ENCODE data around the gene NUCB2.
"Not testable (repeated sequence)": the region's sequence is repeated elsewhere in the genome, so short reads cannot be mapped to it uniquely, and the experiment has no call there.

The NUCB2 gene

GRCh38 chr11:17276236-17277023 is at the start of gene NUCB2:
NUCB2 (plus strand) TSS chr11:17276739; CDS start chr11:17295324, 18,585 bp downstream.
- peak; percentile 98 for DNase-seq (ENCODE audit: low spot score)

- not testable (repeated sequence) for DNase-seq (ENCODE audit: low spot score)
Observed at GRCh38 chr11:17228186-17228925, 48.2 kb upstream of the NUCB2 start.

GRCh38 chr11:17229481-17230152 is 46.9 kb upstream of the NUCB2 start:
- DNase-seq (ENCODE audit: low spot score) = no peak

- no peak for DNase-seq (ENCODE audit: low spot score)
Observed at GRCh38 chr11:17230867-17231851, 45.4 kb upstream of the NUCB2 start.

- no peak for DNase-seq (ENCODE audit: low spot score)
Observed at GRCh38 chr11:17233101-17233500, 43.4 kb upstream of the NUCB2 start.

GRCh38 chr11:17238377-17238776 is 38.2 kb upstream of the NUCB2 start:
- DNase-seq (ENCODE audit: low spot score) = no peak

- not testable (repeated sequence) for DNase-seq (ENCODE audit: low spot score)
Observed at GRCh38 chr11:17239927-17240326, 36.6 kb upstream of the NUCB2 start.

GRCh38 chr11:17240780-17241179 is 35.8 kb upstream of the NUCB2 start:
- DNase-seq (ENCODE audit: low spot score) = no peak

GRCh38 chr11:17242954-17243353 is 33.6 kb upstream of the NUCB2 start:
- DNase-seq (ENCODE audit: low spot score) = not testable (repeated sequence)

GRCh38 chr11:17244046-17244445 is 32.5 kb upstream of the NUCB2 start:
- DNase-seq (ENCODE audit: low spot score) = no peak

- DNase-seq (ENCODE audit: low spot score) = peak; percentile 19
Observed at GRCh38 chr11:17250561-17251350, 25.8 kb upstream of the NUCB2 start.

GRCh38 chr11:17252704-17253103 is 23.8 kb upstream of the NUCB2 start:
- no peak for DNase-seq (ENCODE audit: low spot score)

- peak; percentile 69 for DNase-seq (ENCODE audit: low spot score)
Observed at GRCh38 chr11:17256512-17256911, 20.0 kb upstream of the NUCB2 start.

- DNase-seq (ENCODE audit: low spot score) = no peak
Observed at GRCh38 chr11:17257196-17257595, 19.3 kb upstream of the NUCB2 start.

- no peak for DNase-seq (ENCODE audit: low spot score)
Observed at GRCh38 chr11:17258670-17259069, 17.9 kb upstream of the NUCB2 start.

- DNase-seq (ENCODE audit: low spot score) = no peak
Observed at GRCh38 chr11:17259519-17259918, 17.0 kb upstream of the NUCB2 start.

- no peak for DNase-seq (ENCODE audit: low spot score)
Observed at GRCh38 chr11:17260020-17260419, 16.5 kb upstream of the NUCB2 start.

- peak; percentile 48 for DNase-seq (ENCODE audit: low spot score)
Observed at GRCh38 chr11:17263769-17264168, 12.8 kb upstream of the NUCB2 start.

- no peak for DNase-seq (ENCODE audit: low spot score)
Observed at GRCh38 chr11:17266781-17267180, 9.8 kb upstream of the NUCB2 start.

- DNase-seq (ENCODE audit: low spot score) = peak; percentile 43
Observed at GRCh38 chr11:17267576-17267975, 9.0 kb upstream of the NUCB2 start.

- not testable (repeated sequence) for DNase-seq (ENCODE audit: low spot score)
Observed at GRCh38 chr11:17268500-17268899, 8.0 kb upstream of the NUCB2 start.

Data from AG08395 (cell line).